ENCODE results near the gene LRP2BP.

Gene LRP2BP

GRCh38 chr4:185392156-185392555 lies 3.6 kb downstream of the LRP2BP start:
- Histone ChIP-seq H3K4me3 (ENCODE audit: low read length) (no peak overlapping the region), H3K4me1 (ENCODE audit: low read length) (peaks cover 9% of the 10 kb centered on the region), H3K9ac (ENCODE audit: low read length) (no peak overlapping the region), H3K27me3 (replicated peaks; ENCODE audit: insufficient read depth, low read length) (no peaks in the 10 kb centered on the region), H3K4me2 (ENCODE audit: low read depth, low read length) (no peak overlapping the region), H4K20me1 (ENCODE audit: insufficient read depth, low read length) (no peaks in the 10 kb centered on the region), H3K27ac (ENCODE audit: low read length) (no peak overlapping the region), H2AFZ (ENCODE audit: low read length) (no peak overlapping the region), H3K36me3 (replicated peaks; ENCODE audit: insufficient read depth, low read length) (no peaks in the 10 kb centered on the region), H3K9me3 (replicated peaks; ENCODE audit: insufficient read depth, low read length) (no peaks in the 10 kb centered on the region), H3K9me2 (replicated peaks; ENCODE audit: insufficient read depth, low read length) (no peaks in the 10 kb centered on the region), H3F3A (ENCODE audit: insufficient read depth, low read length) (peaks cover 9% of the 10 kb centered on the region), H3K79me2 (ENCODE audit: low read length) (peaks cover 5% of the 10 kb centered on the region)
- no peak for DNase-seq
- TF ChIP-seq CTCF (IDR thresholded peaks at IDR 0.05; ENCODE audit: low read length) (no peak), EZH2 (optimal IDR thresholded peaks at IDR 0.05; ENCODE audit: low read depth, low read length) (no peak), EZH2phosphoT487 (IDR thresholded peaks at IDR 0.05; ENCODE audit: low read length) (no peak)

GRCh38 chr4:185390941-185391340 lies 4.8 kb downstream of the LRP2BP start:
- DNase-seq = no peak
- H2AFZ ChIP-seq (ENCODE audit: low read length) = no peak overlapping the region
- no peaks in the 10 kb centered on the region for H3K9me2 ChIP-seq (replicated peaks; ENCODE audit: insufficient read depth, low read length)
- TF ChIP-seq EZH2 (optimal IDR thresholded peaks at IDR 0.05; ENCODE audit: low read depth, low read length) = no peak
- TF ChIP-seq EZH2phosphoT487 (IDR thresholded peaks at IDR 0.05; ENCODE audit: low read length) = no peak
- no peak for TF ChIP-seq CTCF (IDR thresholded peaks at IDR 0.05; ENCODE audit: low read length)
- H3K27me3 ChIP-seq (replicated peaks; ENCODE audit: insufficient read depth, low read length) = no peaks in the 10 kb centered on the region
- no peak overlapping the region for H3K27ac ChIP-seq (ENCODE audit: low read length)
- no peak overlapping the region for H3K9ac ChIP-seq (ENCODE audit: low read length)
- H3K4me3 ChIP-seq (ENCODE audit: low read length) = no peak overlapping the region
- H3K9me3 ChIP-seq (replicated peaks; ENCODE audit: insufficient read depth, low read length) = no peaks in the 10 kb centered on the region
- no peaks in the 10 kb centered on the region for H4K20me1 ChIP-seq (ENCODE audit: insufficient read depth, low read length)
- no peaks in the 10 kb centered on the region for H3K79me2 ChIP-seq (ENCODE audit: low read length)
- no peaks in the 10 kb centered on the region for H3K36me3 ChIP-seq (replicated peaks; ENCODE audit: insufficient read depth, low read length)
- H3K4me2 ChIP-seq (ENCODE audit: low read depth, low read length) = no peak overlapping the region
- H3F3A ChIP-seq (ENCODE audit: insufficient read depth, low read length) = peaks cover 8% of the 10 kb centered on the region
- H3K4me1 ChIP-seq (ENCODE audit: low read length) = peaks cover 9% of the 10 kb centered on the region

- no peak for DNase-seq
- H3K36me3 ChIP-seq (replicated peaks; ENCODE audit: insufficient read depth, low read length) = no peaks in the 10 kb centered on the region
Observed at GRCh38 chr4:185387957-185388356, 7.8 kb downstream of the LRP2BP start.

GRCh38 chr4:185384930-185385331 lies 10.8 kb downstream of the LRP2BP start:
- no peak overlapping the region for H3K4me2 ChIP-seq (ENCODE audit: low read depth, low read length)
- DNase-seq = no peak

More at GRCh38 chr4:185387957-185388356, 7.8 kb downstream of the LRP2BP start:
- H3K9me2 ChIP-seq (replicated peaks; ENCODE audit: insufficient read depth, low read length) = no peaks in the 10 kb centered on the region
- H3K79me2 ChIP-seq (ENCODE audit: low read length) = no peaks in the 10 kb centered on the region
- H4K20me1 ChIP-seq (ENCODE audit: insufficient read depth, low read length) = no peaks in the 10 kb centered on the region
- H2AFZ ChIP-seq (ENCODE audit: low read length) = no peak overlapping the region
- no peaks in the 10 kb centered on the region for H3K9me3 ChIP-seq (replicated peaks; ENCODE audit: insufficient read depth, low read length)
- no peaks in the 10 kb centered on the region for H3K4me1 ChIP-seq (ENCODE audit: low read length)
- no peaks in the 10 kb centered on the region for H3F3A ChIP-seq (ENCODE audit: insufficient read depth, low read length)
- no peak overlapping the region for H3K9ac ChIP-seq (ENCODE audit: low read length)
- TF ChIP-seq EZH2phosphoT487 (IDR thresholded peaks at IDR 0.05; ENCODE audit: low read length) (no peak), EZH2 (optimal IDR thresholded peaks at IDR 0.05; ENCODE audit: low read depth, low read length) (no peak)
- no peak overlapping the region for H3K4me3 ChIP-seq (ENCODE audit: low read length)
- H3K27me3 ChIP-seq (replicated peaks; ENCODE audit: insufficient read depth, low read length) = no peaks in the 10 kb centered on the region
- no peak overlapping the region for H3K27ac ChIP-seq (ENCODE audit: low read length)
- no peak overlapping the region for H3K4me2 ChIP-seq (ENCODE audit: low read depth, low read length)

More at GRCh38 chr4:185384930-185385331, 10.8 kb downstream of the LRP2BP start:
- Histone ChIP-seq H3K79me2 (ENCODE audit: low read length) (no peaks in the 10 kb centered on the region), H3F3A (ENCODE audit: insufficient read depth, low read length) (no peaks in the 10 kb centered on the region), H3K36me3 (replicated peaks; ENCODE audit: insufficient read depth, low read length) (no peaks in the 10 kb centered on the region), H3K4me1 (ENCODE audit: low read length) (no peaks in the 10 kb centered on the region), H3K4me3 (ENCODE audit: low read length) (no peak overlapping the region), H2AFZ (ENCODE audit: low read length) (no peak overlapping the region), H3K27me3 (replicated peaks; ENCODE audit: insufficient read depth, low read length) (no peaks in the 10 kb centered on the region), H3K9me3 (replicated peaks; ENCODE audit: insufficient read depth, low read length) (no peaks in the 10 kb centered on the region), H3K27ac (ENCODE audit: low read length) (no peak overlapping the region), H3K9ac (ENCODE audit: low read length) (no peak overlapping the region), H3K9me2 (replicated peaks; ENCODE audit: insufficient read depth, low read length) (no peaks in the 10 kb centered on the region), H4K20me1 (ENCODE audit: insufficient read depth, low read length) (no peaks in the 10 kb centered on the region)
- TF ChIP-seq EZH2 (optimal IDR thresholded peaks at IDR 0.05; ENCODE audit: low read depth, low read length) = no peak
- no peak for TF ChIP-seq CTCF (IDR thresholded peaks at IDR 0.05; ENCODE audit: low read length)

Measured in MM.1S (cell line).